Nephron progenitor cell (in vitro differentiated cells): ENCODE data around the gene FGF12.

Source experiments
- DNase-seq: peaks from one replicate; pipeline ENCODE4 v3.0.0; 2021
- H3K27ac Mint-ChIP-seq: 2 replicates; pipeline ENCODE4 v1.8.0; 2021; ENCODE audit warnings: mild to moderate bottlenecking, moderate library complexity, mixed read lengths
- H3K27me3 Mint-ChIP-seq: 2 replicates; pipeline ENCODE4 v1.8.0; 2021; ENCODE audit warnings: mild to moderate bottlenecking, low read depth, mixed read lengths; ENCODE audit not compliant: poor library complexity
- H3K36me3 Mint-ChIP-seq: 2 replicates; pipeline ENCODE4 v1.8.0; 2021; ENCODE audit warnings: low read depth, mixed read lengths
- H3K4me1 Mint-ChIP-seq: 2 replicates; pipeline ENCODE4 v1.8.0; 2021; ENCODE audit warnings: mixed read lengths
- H3K4me3 Mint-ChIP-seq: 2 replicates; pipeline ENCODE4 v1.8.0; 2021; ENCODE audit warnings: mild to moderate bottlenecking, moderate library complexity, mixed read lengths
- H3K9me3 Mint-ChIP-seq: 2 replicates; pipeline ENCODE4 v1.8.0; 2021; ENCODE audit warnings: mild to moderate bottlenecking, moderate library complexity, mixed read lengths
- TF ChIP-seq, protein P1 (sequence below): fragments of 200-600 bp; sonication (generic); IDR thresholded peaks from 2 replicates; pipeline ENCODE4 v1.5.0; 2021; ENCODE audit warnings: antibody characterized with exemption

FGF12 gene

DNA sequence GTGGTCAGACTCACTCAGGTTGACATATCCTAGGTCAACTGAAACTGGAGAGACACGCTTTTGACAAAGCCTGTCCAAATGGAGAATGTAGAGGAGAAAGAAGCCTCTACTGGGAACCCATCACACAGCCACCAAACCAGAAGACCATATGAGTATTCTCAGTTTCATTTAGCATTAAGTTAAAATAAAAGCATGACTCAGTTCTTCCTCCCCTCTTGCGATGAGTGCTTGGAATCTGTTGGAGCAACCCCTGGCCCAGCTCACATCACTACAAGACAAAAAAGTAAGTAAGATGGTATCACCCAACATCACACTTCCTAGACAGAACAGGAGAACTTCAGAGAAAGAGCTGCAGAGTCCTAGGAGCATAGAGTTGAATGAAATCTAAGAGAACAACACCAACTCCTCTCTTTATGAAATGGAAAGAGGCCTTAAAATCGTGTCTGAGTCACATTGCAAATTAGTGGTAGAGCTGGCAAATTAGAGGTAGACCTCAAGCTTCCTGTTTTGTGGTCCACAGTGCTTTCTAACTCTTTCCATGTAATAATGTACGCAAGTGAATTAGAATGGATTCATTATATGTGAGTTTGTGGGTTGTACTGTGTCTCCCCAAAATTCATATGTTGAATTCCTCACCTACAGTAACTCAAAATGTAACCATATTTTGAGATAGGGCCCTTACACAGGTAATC, 51.2 kb downstream of the FGF12 start:
- no peaks in the 10 kb centered on the region for H3K9me3 Mint-ChIP-seq
- H3K4me1 Mint-ChIP-seq = no peaks in the 10 kb centered on the region
- no peaks in the 10 kb centered on the region for H3K36me3 Mint-ChIP-seq
- no peak overlapping the region for H3K27ac Mint-ChIP-seq
- H3K27me3 Mint-ChIP-seq = no peaks in the 10 kb centered on the region
- no peak for DNase-seq
- H3K4me3 Mint-ChIP-seq = no peak overlapping the region
- TF ChIP-seq, protein P1, sequence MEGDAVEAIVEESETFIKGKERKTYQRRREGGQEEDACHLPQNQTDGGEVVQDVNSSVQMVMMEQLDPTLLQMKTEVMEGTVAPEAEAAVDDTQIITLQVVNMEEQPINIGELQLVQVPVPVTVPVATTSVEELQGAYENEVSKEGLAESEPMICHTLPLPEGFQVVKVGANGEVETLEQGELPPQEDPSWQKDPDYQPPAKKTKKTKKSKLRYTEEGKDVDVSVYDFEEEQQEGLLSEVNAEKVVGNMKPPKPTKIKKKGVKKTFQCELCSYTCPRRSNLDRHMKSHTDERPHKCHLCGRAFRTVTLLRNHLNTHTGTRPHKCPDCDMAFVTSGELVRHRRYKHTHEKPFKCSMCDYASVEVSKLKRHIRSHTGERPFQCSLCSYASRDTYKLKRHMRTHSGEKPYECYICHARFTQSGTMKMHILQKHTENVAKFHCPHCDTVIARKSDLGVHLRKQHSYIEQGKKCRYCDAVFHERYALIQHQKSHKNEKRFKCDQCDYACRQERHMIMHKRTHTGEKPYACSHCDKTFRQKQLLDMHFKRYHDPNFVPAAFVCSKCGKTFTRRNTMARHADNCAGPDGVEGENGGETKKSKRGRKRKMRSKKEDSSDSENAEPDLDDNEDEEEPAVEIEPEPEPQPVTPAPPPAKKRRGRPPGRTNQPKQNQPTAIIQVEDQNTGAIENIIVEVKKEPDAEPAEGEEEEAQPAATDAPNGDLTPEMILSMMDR = no peak

- H3K27me3 Mint-ChIP-seq = peaks cover 3% of the 10 kb centered on the region
- H3K4me3 Mint-ChIP-seq = no peak overlapping the region
- H3K4me1 Mint-ChIP-seq = no peaks in the 10 kb centered on the region
- no peaks in the 10 kb centered on the region for H3K9me3 Mint-ChIP-seq
- no peak for DNase-seq
- no peaks in the 10 kb centered on the region for H3K36me3 Mint-ChIP-seq
- TF ChIP-seq, protein P1 = no peak
- H3K27ac Mint-ChIP-seq = no peak overlapping the region
These were observed 71.7 kb downstream of the FGF12 start for GRCh38 chr3:192655628-192656027.

DNA sequence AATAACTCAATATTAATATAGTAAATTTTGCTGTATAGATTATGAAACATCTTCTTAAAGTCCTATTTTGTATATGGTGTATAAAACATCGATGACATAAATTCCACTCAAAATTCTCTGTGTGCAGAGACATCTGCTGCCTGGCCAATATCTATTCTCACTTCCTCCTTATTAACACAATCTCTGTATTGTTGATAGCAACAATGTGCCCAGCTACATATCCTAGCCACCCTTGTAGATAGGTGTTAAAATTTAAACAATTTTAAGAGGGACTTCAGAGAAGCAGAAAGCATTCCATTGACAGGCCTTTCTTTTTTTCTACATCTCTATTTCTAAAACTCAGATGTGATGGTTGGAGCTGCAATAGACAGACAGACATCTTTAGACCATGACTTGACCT, 72.3 kb downstream of the FGF12 start:
- Mint-ChIP-seq H3K4me1 (no peaks in the 10 kb centered on the region), H3K9me3 (no peaks in the 10 kb centered on the region), H3K27ac (no peak overlapping the region), H3K36me3 (no peaks in the 10 kb centered on the region), H3K4me3 (no peak overlapping the region), H3K27me3 (peaks cover 6% of the 10 kb centered on the region)
- no peak for DNase-seq
- TF ChIP-seq, protein P1 = no peak

DNA sequence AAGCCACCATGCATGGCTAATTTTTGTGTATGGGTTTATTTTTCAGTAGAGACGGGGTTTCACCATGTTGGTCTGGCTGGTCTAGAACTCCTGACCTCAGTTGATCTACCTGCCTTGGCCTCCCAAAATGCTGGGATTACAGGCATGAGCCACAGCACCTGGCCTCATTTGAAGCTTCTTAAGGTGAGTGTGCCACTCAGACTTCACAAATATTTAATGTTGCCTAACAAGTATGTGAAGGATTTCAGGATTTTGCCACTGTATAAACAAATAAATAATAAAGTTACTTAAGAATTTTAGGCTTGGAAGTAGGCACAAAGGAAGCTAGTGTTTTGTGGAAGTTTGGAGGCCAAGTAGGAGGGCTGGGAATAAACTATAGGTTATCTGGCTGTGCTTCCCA, 73.5 kb downstream of the FGF12 start:
- DNase-seq = no peak
- H3K27me3 Mint-ChIP-seq = peaks cover 6% of the 10 kb centered on the region
- H3K36me3 Mint-ChIP-seq = no peaks in the 10 kb centered on the region
- H3K4me3 Mint-ChIP-seq = no peak overlapping the region
- H3K9me3 Mint-ChIP-seq = no peaks in the 10 kb centered on the region
- no peaks in the 10 kb centered on the region for H3K4me1 Mint-ChIP-seq
- TF ChIP-seq, protein P1 = no peak
- H3K27ac Mint-ChIP-seq = no peak overlapping the region

DNA sequence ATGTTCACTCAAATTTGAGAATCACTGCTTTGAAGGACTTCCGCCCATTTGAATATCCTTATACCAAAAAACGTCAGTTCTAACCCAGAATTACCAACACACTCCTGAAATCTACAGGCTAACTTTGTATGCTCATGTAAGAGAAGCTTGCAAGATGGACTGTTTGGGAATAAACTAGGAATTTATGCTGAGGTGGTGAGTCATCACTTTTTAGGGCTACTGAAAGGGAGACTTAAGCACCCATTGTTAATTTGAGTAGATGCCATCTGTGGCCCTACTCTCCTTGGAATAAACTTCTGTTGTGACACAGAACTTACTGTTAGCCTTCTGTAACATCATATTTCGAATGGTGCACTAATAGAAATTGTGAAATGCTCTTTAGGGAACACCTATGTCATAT, 74.6 kb downstream of the FGF12 start:
- no peak for DNase-seq
- H3K4me1 Mint-ChIP-seq = no peaks in the 10 kb centered on the region
- no peak overlapping the region for H3K4me3 Mint-ChIP-seq
- H3K27ac Mint-ChIP-seq = no peak overlapping the region
- peaks cover 6% of the 10 kb centered on the region for H3K27me3 Mint-ChIP-seq
- H3K9me3 Mint-ChIP-seq = no peaks in the 10 kb centered on the region
- TF ChIP-seq, protein P1 = no peak
- no peaks in the 10 kb centered on the region for H3K36me3 Mint-ChIP-seq

GRCh38 chr3:192651836-192652512, 75.4 kb downstream of the FGF12 start:
- H3K36me3 Mint-ChIP-seq = no peaks in the 10 kb centered on the region
- no peaks in the 10 kb centered on the region for H3K9me3 Mint-ChIP-seq
- H3K27ac Mint-ChIP-seq = no peak overlapping the region
- no peak overlapping the region for H3K4me3 Mint-ChIP-seq
- TF ChIP-seq, protein P1 = no peak
- peaks cover 6% of the 10 kb centered on the region for H3K27me3 Mint-ChIP-seq
- no peaks in the 10 kb centered on the region for H3K4me1 Mint-ChIP-seq
- no peak for DNase-seq
